ENCODE measurements around the gene GFI1B. TPM values are rescaled to one million over a fixed set of nuclear protein-coding genes. Genes with fewer than 3 reads are reported as not detected.

Gene GFI1B
- total RNA-seq, 1 experiment from 2014 or later = not detected

DNA sequence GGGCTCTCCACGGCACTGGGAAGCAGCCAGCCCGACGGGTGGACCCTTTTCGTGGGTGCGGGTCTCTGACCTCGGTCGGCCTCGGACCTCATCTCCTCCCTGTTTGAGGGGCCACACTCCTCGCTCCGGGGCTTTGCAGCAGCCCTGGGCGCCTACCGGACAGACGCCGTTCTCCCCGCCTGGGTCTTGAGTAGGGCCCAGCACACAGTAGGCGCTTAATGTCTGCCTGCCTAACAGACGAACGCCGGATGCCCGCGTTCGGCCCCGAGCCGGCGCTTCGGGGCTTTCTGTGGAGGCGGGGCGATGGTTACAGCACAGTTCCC is 51.5 kb downstream of the GFI1B start:
- H3K4me1 ChIP-seq (ENCODE audit: insufficient read depth, low read length, poor library complexity, severe bottlenecking) = no peaks in the 10 kb centered on the region
- DNase-seq (ENCODE audit: low spot score) = no peak
- peak overlapping the region; percentile 83 for H3K4me3 ChIP-seq (ENCODE audit: low read depth, low read length, poor library complexity, severe bottlenecking)
- no peaks in the 10 kb centered on the region for H3K27me3 ChIP-seq (replicated peaks; ENCODE audit: insufficient read depth, low read depth, low read length, poor library complexity)
- H3K27ac ChIP-seq (ENCODE audit: low read depth, low read length, poor library complexity, severe bottlenecking) = peak overlapping the region; percentile 81
- CTCF ChIA-PET = interaction anchor here (0.6 to 2.2 kb wide), 3 partner anchors 8 to 1245 kb away, joined by 3 to 15 read pairs (median 5); no protein-coding TSS in a partner anchor
- TF ChIP-seq, protein P1, sequence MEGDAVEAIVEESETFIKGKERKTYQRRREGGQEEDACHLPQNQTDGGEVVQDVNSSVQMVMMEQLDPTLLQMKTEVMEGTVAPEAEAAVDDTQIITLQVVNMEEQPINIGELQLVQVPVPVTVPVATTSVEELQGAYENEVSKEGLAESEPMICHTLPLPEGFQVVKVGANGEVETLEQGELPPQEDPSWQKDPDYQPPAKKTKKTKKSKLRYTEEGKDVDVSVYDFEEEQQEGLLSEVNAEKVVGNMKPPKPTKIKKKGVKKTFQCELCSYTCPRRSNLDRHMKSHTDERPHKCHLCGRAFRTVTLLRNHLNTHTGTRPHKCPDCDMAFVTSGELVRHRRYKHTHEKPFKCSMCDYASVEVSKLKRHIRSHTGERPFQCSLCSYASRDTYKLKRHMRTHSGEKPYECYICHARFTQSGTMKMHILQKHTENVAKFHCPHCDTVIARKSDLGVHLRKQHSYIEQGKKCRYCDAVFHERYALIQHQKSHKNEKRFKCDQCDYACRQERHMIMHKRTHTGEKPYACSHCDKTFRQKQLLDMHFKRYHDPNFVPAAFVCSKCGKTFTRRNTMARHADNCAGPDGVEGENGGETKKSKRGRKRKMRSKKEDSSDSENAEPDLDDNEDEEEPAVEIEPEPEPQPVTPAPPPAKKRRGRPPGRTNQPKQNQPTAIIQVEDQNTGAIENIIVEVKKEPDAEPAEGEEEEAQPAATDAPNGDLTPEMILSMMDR (conservative IDR thresholded peaks at IDR 0.05; ENCODE audit: low read depth, low read length) = no peak
- no peak for TF ChIP-seq EZH2 (IDR thresholded peaks at IDR 0.05; ENCODE audit: borderline replicate concordance, low read depth, low read length, poor library complexity, severe bottlenecking)
- POLR2A ChIA-PET (ENCODE audit: low non-redundant PET) = interaction anchor here (0.5 to 0.8 kb wide), 2 partner anchors 61 to 85 kb away, joined by 3 to 4 read pairs; no protein-coding TSS in a partner anchor
- intact Hi-C loops (cut with micrococcal nuclease; ENCODE audit: unreplicated experiment) = no loop called here
- H3K36me3 ChIP-seq (ENCODE audit: insufficient read depth, low read length, poor library complexity, severe bottlenecking) = no peaks in the 10 kb centered on the region
- no peaks in the 10 kb centered on the region for H3K9me3 ChIP-seq (ENCODE audit: low read depth, low read length, poor library complexity, severe bottlenecking)
- BruUV-seq (replicated peaks) = TSS peak; percentile 95

DNA sequence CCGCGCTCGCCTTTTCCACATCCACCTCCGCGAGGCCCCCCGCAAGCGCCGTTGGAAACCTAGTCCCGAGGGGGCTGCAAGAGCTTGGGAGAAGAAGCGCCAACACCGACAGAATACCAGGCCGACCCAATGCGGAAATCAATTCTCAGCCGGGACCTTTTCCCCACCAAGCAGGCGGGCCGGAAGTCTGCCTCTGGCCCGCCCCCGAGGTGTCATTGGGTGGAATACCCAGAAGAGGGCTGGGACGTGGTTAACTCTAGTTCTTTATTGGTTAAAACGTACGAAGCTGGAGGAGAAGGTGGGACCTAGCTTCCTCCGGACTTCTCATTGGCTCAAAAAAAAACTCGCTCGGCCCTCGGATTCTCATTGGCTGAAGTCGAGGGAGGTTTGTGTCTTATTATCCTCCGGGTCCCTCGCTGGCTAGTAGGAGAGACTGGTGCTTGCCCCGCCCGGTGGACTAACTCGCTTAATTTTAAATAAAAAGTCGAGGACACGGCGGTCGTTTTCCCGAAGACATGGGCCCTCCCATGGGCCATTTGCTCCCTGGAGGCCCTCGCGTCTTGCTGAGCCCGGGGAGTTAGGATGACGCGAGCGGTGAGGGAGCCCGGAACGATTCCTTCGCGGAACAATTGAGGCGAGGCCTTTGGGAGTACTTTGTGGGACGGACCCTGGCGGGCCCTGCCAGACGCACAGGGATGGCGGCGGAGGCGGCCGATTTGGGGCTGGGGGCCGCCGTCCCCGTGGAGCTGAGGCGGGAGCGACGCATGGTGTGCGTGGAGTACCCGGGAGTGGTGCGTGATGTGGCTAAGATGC is 52.0 kb downstream of the GFI1B start, which contains the start of gene GTF3C5:
Gene GTF3C5, plus strand, starts transcription at position 681 of the 813 bp plus-strand sequence. Its CDS starts 15 bp downstream, at position 696.
- peak within 1 kb of the TSS; percentile 81 for H3K27ac ChIP-seq (ENCODE audit: low read depth, low read length, poor library complexity, severe bottlenecking)
- POLR2A ChIA-PET (ENCODE audit: low non-redundant PET) = interaction anchor here (0.5 to 0.8 kb wide), 3 partner anchors 61 to 317 kb away, joined by 3 to 5 read pairs (median 4); partner anchors contain the start of genes MED22 and RPL7A
- no peaks in the 10 kb centered on the region for H3K9me3 ChIP-seq (ENCODE audit: low read depth, low read length, poor library complexity, severe bottlenecking)
- no peaks in the 10 kb centered on the region for H3K27me3 ChIP-seq (replicated peaks; ENCODE audit: insufficient read depth, low read depth, low read length, poor library complexity)
- H3K4me3 ChIP-seq (ENCODE audit: low read depth, low read length, poor library complexity, severe bottlenecking) = peak within 1 kb of the TSS; percentile 83
- BruUV-seq (replicated peaks) = TSS peak; percentile 54
- peak; percentile 99 for DNase-seq (ENCODE audit: low spot score)
- H3K36me3 ChIP-seq (ENCODE audit: insufficient read depth, low read length, poor library complexity, severe bottlenecking) = no peaks in the 10 kb centered on the region
- TF ChIP-seq, protein P1 (conservative IDR thresholded peaks at IDR 0.05; ENCODE audit: low read depth, low read length) = no peak
- TF ChIP-seq EZH2 (IDR thresholded peaks at IDR 0.05; ENCODE audit: borderline replicate concordance, low read depth, low read length, poor library complexity, severe bottlenecking) = no peak
- CTCF ChIA-PET = interaction anchor here (0.6 to 2.2 kb wide), 3 partner anchors 8 to 1246 kb away, joined by 3 to 15 read pairs (median 5); no protein-coding TSS in a partner anchor
- H3K4me1 ChIP-seq (ENCODE audit: insufficient read depth, low read length, poor library complexity, severe bottlenecking) = no peaks in the 10 kb centered on the region
- intact Hi-C loops (cut with micrococcal nuclease; ENCODE audit: unreplicated experiment) = no loop called here

DNA sequence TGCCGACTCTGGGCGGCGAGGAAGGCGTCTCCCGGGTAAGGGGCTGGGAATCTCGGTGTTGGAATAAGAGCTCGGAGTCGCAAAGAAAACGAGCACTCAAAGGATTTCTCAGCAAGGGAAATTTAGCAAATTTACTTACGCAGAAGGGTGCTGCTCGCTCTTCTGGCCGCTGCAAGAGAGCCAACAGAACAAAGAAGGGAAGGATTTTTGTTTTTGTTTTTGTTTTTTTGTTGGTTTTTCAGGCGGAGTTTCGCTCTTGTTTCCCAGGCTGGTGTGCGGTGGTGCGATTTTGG is 52.6 kb downstream of the GFI1B start:
- ChIA-PET POLR2A (ENCODE audit: low non-redundant PET) (no interaction called here), CTCF (interaction anchor here (1.6 to 2.2 kb wide), 2 partner anchors 9 to 113 kb away, joined by 5 to 15 read pairs; no protein-coding TSS in a partner anchor)
- Histone ChIP-seq H3K27me3 (replicated peaks; ENCODE audit: insufficient read depth, low read depth, low read length, poor library complexity) (no peaks in the 10 kb centered on the region), H3K9me3 (ENCODE audit: low read depth, low read length, poor library complexity, severe bottlenecking) (no peaks in the 10 kb centered on the region), H3K36me3 (ENCODE audit: insufficient read depth, low read length, poor library complexity, severe bottlenecking) (no peaks in the 10 kb centered on the region), H3K4me3 (ENCODE audit: low read depth, low read length, poor library complexity, severe bottlenecking) (peak overlapping the region; percentile 83), H3K27ac (ENCODE audit: low read depth, low read length, poor library complexity, severe bottlenecking) (peak overlapping the region; percentile 81), H3K4me1 (ENCODE audit: insufficient read depth, low read length, poor library complexity, severe bottlenecking) (no peaks in the 10 kb centered on the region)
- BruUV-seq (replicated peaks) = no TSS peak
- TF ChIP-seq, protein P1 (conservative IDR thresholded peaks at IDR 0.05; ENCODE audit: low read depth, low read length) = no peak
- no peak for TF ChIP-seq EZH2 (IDR thresholded peaks at IDR 0.05; ENCODE audit: borderline replicate concordance, low read depth, low read length, poor library complexity, severe bottlenecking)
- DNase-seq (ENCODE audit: low spot score) = no peak
- intact Hi-C loops (cut with micrococcal nuclease; ENCODE audit: unreplicated experiment) = no loop called here

Data from A673 (cell line).